Pancreas (tissue), 10 donors: ENCODE results near the gene ZSCAN21. TPM values are rescaled to one million over a fixed set of nuclear protein-coding genes. Genes with fewer than 3 reads are reported as not detected.

Experiments
- ATAC-seq, 4 donors: fragments of 200-7000 bp; cut with Tn5 transposase; one replicate each; pipeline versions ENCODE4 v1.8.0 to v1.9.1; 2020; ENCODE audit warnings: mild to moderate bottlenecking in 4 of 4, moderate library complexity in 4 of 4
- DNase-seq, 6 donors: peaks; one replicate each; pipeline ENCODE4 v3.0.0-alpha.2; 2020
- FAIRE-seq: peaks from 2 replicates; lab custom pipeline; 2012; peaks lifted over from hg19 to GRCh38; lab: Jason Lieb, UNC
- H3K27ac ChIP-seq, 4 donors: fragments of 200-600 bp; sonication (generic); 1 replicate in 3 of 4; 2 replicates in 1 of 4; pipeline versions ENCODE4 v1.5.0 to v1.8.0; 2020
- H3K27me3 ChIP-seq, 4 donors: fragments of 200-600 bp; one replicate each; pipeline ENCODE4 v1.8.0; 2021
- H3K36me3 ChIP-seq, 3 donors: fragments of 200-600 bp; sonication (generic) in 1 of 3; one replicate each; pipeline versions ENCODE4 v1.5.0 to v1.8.0; 2020 to 2021
- H3K4me1 ChIP-seq, 3 donors: fragments of 200-600 bp; one replicate each; pipeline ENCODE4 v1.8.0; 2021
- H3K4me3 ChIP-seq, 4 donors: fragments of 200-600 bp; sonication (generic) in 2 of 4; one replicate each; pipeline versions ENCODE4 v1.5.0 to v1.8.0; 2020 to 2021
- H3K9me3 ChIP-seq, 4 donors: fragments of 200-600 bp; one replicate each; pipeline ENCODE4 v1.8.0; 2021
- WGBS, 2 donors: extraction: QIAGEN DNeasy Blood & Tissue Kit; methylation state at CpG; one replicate each; pipeline ENCODE4 v1.1.7; 2013; 5-methylcytosine and 5-hydroxymethylcytosine counted together
- intact Hi-C, 3 donors: fragments of 100-400 bp; cut with DNase I; formaldehyde crosslinking; loops; one replicate each; pipeline versions ENCODE4 v1.11.1 to v1.14.2; 2022
- polyA plus RNA-seq, 2 donors: library from polyadenylated mRNA; stranded (reverse); fragments of 200-250 nt; gene quantifications; one replicate each; pipeline ENCODE4 v1.2.3, GENCODE V29; 2013
- total RNA-seq, 6 donors: library from RNA; stranded (reverse); fragmentation: NEBNext Ultra II Directional in 4 of 6; extraction: Animal tissue kit (Norgen Biotek cat#: 25700) in 4 of 6; gene quantifications; one replicate each; pipeline versions ENCODE4 v1.2.1 to v1.2.4, GENCODE V29; 2021 to 2023
- TF ChIP-seq, protein P1 (sequence below), 4 donors: fragments of 200-600 bp; sonication (generic) in 3 of 4; IDR thresholded peaks; one replicate each; pipeline versions ENCODE4 v1.5.0 to v1.8.0; 2021; ENCODE audit warnings: antibody characterized with exemption in 4 of 4
- donor health status: healthy with polysubstance abuse.
- donor health status: DM: no; HTN: no; CAD: no; lungs with moderate emphysema.
- donor health status: DM: no; HTN: no; CAD: no.
- donor health status: control.
- donor health status: control.
- donor health status: Bipolar disorder and iron deficiency.
- donor health status: DM: yes; HTN: yes; CAD: no.
- donor health status: DM: no; HTN: no; CAD: no.
- donor health status: DM: no; HTN: no; CAD: no.
- donor health status: DM: yes; HTN: yes; CAD: no.

Gene ZSCAN21
- total and polyA plus RNA-seq, 8 donors: 3.8 to 11.8 (median 6.6) TPM

DNA sequence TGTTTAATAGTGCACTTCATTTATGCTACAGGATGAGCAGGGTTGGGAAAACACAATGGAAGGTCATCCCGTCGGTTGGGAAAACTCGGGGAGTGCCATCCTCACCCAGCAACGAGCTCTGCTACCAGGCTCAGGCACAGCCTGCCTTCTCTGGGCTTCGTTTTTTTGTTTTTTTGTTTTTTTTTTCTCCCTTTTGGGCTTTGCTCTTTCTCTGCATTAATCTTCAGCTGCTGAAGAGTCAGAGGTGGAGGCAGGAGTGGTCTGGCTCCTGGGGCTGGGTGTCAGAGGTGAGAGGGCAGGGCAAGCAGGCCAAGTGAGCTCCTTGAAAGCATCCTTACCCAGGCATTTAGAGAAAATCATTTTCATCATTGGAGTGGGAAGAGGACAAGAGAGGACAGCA lies 20.4 kb downstream of the ZSCAN21 start:
- intact Hi-C loops: no loop called here
- TF ChIP-seq, protein P1, sequence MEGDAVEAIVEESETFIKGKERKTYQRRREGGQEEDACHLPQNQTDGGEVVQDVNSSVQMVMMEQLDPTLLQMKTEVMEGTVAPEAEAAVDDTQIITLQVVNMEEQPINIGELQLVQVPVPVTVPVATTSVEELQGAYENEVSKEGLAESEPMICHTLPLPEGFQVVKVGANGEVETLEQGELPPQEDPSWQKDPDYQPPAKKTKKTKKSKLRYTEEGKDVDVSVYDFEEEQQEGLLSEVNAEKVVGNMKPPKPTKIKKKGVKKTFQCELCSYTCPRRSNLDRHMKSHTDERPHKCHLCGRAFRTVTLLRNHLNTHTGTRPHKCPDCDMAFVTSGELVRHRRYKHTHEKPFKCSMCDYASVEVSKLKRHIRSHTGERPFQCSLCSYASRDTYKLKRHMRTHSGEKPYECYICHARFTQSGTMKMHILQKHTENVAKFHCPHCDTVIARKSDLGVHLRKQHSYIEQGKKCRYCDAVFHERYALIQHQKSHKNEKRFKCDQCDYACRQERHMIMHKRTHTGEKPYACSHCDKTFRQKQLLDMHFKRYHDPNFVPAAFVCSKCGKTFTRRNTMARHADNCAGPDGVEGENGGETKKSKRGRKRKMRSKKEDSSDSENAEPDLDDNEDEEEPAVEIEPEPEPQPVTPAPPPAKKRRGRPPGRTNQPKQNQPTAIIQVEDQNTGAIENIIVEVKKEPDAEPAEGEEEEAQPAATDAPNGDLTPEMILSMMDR (IDR thresholded peaks at IDR 0.05): no peak

DNA sequence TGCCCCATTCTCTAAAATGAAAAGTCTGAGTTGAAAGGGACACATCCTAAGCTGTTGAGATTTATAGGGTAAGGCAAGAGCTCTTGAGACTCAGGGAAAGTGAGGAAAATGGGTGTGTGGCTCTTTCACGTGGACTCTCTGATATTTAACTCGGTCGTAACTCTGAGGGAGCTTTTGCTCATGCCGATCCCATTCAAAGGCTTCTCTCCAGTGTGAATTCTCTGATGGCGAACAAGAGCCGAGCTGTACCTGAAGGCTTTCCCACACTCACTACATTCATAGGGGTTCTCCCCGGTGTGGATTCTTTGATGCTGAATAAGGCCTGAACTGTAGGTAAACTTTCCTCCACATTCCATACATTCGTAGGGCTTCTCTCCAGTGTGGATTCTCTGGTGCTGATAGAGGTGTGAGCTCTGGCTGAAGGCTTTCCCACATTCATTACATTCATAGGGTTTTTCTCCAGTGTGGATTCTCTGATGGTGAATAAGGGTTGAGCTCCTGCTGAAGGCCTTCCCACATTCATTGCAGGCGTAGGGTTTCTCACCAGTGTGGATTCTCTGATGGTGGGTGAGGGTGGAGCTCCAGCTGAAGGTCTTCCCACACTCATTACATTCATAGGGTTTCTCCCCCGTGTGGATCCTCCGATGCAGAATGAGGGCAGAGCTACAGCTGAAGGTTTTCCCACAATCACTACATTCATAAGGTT lies 21.6 kb downstream of the ZSCAN21 start:
- DNase-seq (no peak), ATAC-seq (no peak), FAIRE-seq (no peak)
- WGBS, 2 donors: 98 to 99% methylated on average over 11 of the region's 11 CpGs
- TF ChIP-seq, protein P1 (IDR thresholded peaks at IDR 0.05): no peak
- Histone ChIP-seq H3K36me3 (peaks cover 17 to 65% (median 57%) of the 10 kb centered on the region in 3 donors), H3K9me3 (peaks cover 0 to 2% (median 0%) of the 10 kb centered on the region in 4 donors), H3K27ac (no peak overlapping the region), H3K27me3 (no peaks in the 10 kb centered on the region), H3K4me3 (no peak overlapping the region), H3K4me1 (no peaks in the 10 kb centered on the region)
- intact Hi-C loops: no loop called here

More for the DNA sequence above, 20.4 kb downstream of the ZSCAN21 start:
- ATAC-seq: no peak
- H3K36me3 ChIP-seq: peaks cover 17 to 53% (median 51%) of the 10 kb centered on the region in 3 donors
- H3K4me3 ChIP-seq: no peak overlapping the region
- no peak overlapping the region for H3K27ac ChIP-seq
- no peaks in the 10 kb centered on the region for H3K4me1 ChIP-seq
- peaks cover 0 to 2% (median 0%) of the 10 kb centered on the region in 4 donors for H3K9me3 ChIP-seq
- no peak for FAIRE-seq
- no peak for DNase-seq
- 97 to 98% methylated on average over 5 of the region's 5 CpGs for WGBS, 2 donors
- no peaks in the 10 kb centered on the region for H3K27me3 ChIP-seq

DNA sequence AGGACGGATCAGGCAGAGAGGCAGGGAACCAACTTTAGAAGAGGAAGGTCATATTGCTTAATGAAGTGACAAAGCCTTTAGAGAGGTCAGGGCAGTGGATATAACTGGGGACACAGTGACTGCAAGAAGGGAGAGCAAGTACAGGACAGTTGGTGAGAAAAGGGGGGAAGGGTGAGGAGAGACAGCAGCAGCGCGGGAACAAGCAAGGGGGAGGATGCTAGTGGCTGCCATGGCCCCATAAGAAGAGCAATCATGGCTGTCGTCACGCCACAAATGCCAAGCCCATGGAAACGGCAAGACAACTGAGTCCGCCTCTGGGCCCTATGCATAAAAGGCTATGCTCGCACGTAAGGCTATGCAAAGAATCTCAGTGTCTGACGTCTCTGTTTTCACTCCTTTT lies 22.9 kb downstream of the ZSCAN21 start:
- no peak for FAIRE-seq
- TF ChIP-seq, protein P1 (IDR thresholded peaks at IDR 0.05): no peak
- peaks cover 17 to 76% (median 67%) of the 10 kb centered on the region in 3 donors for H3K36me3 ChIP-seq

DNA sequence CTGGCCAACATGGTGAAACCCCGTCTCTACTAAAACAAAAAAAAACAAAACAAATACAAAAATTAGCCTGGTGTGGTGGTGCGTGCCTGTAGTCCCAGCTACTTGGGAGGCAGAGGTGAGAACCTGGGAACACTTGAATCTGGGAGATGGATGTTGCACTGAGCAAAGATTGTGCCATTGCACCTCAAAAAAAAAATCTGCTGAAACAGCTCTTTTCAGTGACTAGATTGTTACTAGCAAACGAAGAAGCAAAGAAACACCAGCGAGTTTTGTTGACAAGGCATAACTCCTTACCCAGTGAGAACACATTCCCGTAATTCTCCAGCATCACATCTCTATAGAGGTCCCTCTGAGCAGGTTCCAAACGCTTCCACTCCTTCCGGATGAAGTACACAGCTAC lies 25.3 kb downstream of the ZSCAN21 start:
- no peak for ATAC-seq
- no peak overlapping the region for H3K27ac ChIP-seq
- H3K36me3 ChIP-seq: peaks cover 17 to 75% (median 65%) of the 10 kb centered on the region in 3 donors
- peaks cover 0 to 2% (median 0%) of the 10 kb centered on the region in 4 donors for H3K9me3 ChIP-seq
- WGBS, 2 donors: 95 to 96% methylated on average over 7 of the region's 7 CpGs
- peaks cover 0 to 7% (median 3%) of the 10 kb centered on the region in 3 donors for H3K4me1 ChIP-seq
- H3K4me3 ChIP-seq: no peak overlapping the region
- intact Hi-C loops: no loop called here
- no peaks in the 10 kb centered on the region for H3K27me3 ChIP-seq
- TF ChIP-seq, protein P1 (IDR thresholded peaks at IDR 0.05): no peak
- no peak for DNase-seq
- FAIRE-seq: no peak

More for the DNA sequence above, 22.9 kb downstream of the ZSCAN21 start:
- 97 to 98% methylated on average over 10 of the region's 10 CpGs for WGBS, 2 donors
- Histone ChIP-seq H3K27ac (no peak overlapping the region), H3K4me1 (no peaks in the 10 kb centered on the region), H3K4me3 (no peak overlapping the region), H3K27me3 (no peaks in the 10 kb centered on the region), H3K9me3 (peaks cover 0 to 2% (median 0%) of the 10 kb centered on the region in 4 donors)
- no peak for ATAC-seq
- intact Hi-C loops: no loop called here
- no peak for DNase-seq

DNA sequence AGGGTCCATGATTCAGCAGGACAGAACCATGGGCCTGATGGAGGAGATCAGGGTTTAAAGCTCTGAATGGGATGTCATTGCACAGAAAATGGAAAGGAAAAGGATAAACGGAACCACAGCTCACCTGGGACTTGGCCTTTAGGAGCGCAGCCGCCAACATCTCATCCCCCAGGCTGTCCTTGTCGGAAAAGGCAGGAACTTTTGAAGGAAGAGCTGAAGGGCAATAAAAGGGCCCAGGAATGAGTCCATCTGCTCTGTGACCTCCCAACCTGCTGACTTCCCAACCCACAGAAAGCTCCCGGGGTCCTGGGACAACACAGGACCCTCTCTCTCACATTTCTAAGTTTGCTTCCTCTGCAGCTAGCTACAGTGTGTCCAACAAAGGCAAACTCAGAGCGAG lies 25.8 kb downstream of the ZSCAN21 start:
- no peak overlapping the region for H3K4me3 ChIP-seq
- peaks cover 17 to 69% (median 60%) of the 10 kb centered on the region in 3 donors for H3K36me3 ChIP-seq
- TF ChIP-seq, protein P1 (IDR thresholded peaks at IDR 0.05): no peak
- H3K27me3 ChIP-seq: no peaks in the 10 kb centered on the region
- FAIRE-seq: no peak
- peaks cover 0 to 2% (median 0%) of the 10 kb centered on the region in 4 donors for H3K9me3 ChIP-seq
- intact Hi-C loops: no loop called here
- WGBS, 2 donors: 92 to 93% methylated on average over 6 of the region's 6 CpGs
- no peak for DNase-seq
- ATAC-seq: no peak
- peaks cover 0 to 13% (median 8%) of the 10 kb centered on the region in 3 donors for H3K4me1 ChIP-seq
- no peak overlapping the region for H3K27ac ChIP-seq
